Inferior parietal cortex (tissue), 1 donor: Measurements from ENCODE around the gene ZCCHC3.
"Not testable (repeated sequence)": the region's sequence is repeated elsewhere in the genome, so short reads cannot be mapped to it uniquely, and the experiment has no call there.

Experiments used
- DNase-seq: peaks from one replicate; pipeline ENCODE4 v3.0.0-alpha.2; 2016; ENCODE audit errors: extremely low spot score

ZCCHC3 gene

GRCh38 chr20:297098-297924, at the start of gene ZCCHC3:
TSS of gene ZCCHC3 (plus strand) at chr20:297570. CDS start at chr20:297587, 17 bp downstream.
- peak; percentile 77 for DNase-seq

GRCh38 chr20:251354-251753, 46.0 kb upstream of the ZCCHC3 start:
- DNase-seq = no peak

- no peak for DNase-seq
These were observed 44.6 kb upstream of the ZCCHC3 start for GRCh38 chr20:252801-253200.

GRCh38 chr20:253447-253846, 43.9 kb upstream of the ZCCHC3 start:
- not testable (repeated sequence) for DNase-seq

GRCh38 chr20:257419-257818, 40.0 kb upstream of the ZCCHC3 start, which contains the start of gene DEFB132:
TSS of gene DEFB132 (plus strand) at chr20:257724. CDS start at chr20:257779, 55 bp downstream.
- DNase-seq = no peak

GRCh38 chr20:258269-258858, 39.0 kb upstream of the ZCCHC3 start:
- no peak for DNase-seq

- no peak for DNase-seq
These were observed 38.4 kb upstream of the ZCCHC3 start for GRCh38 chr20:258963-259362.

GRCh38 chr20:259981-260380, 37.4 kb upstream of the ZCCHC3 start:
- DNase-seq = no peak

- no peak for DNase-seq
These were observed 33.7 kb upstream of the ZCCHC3 start for GRCh38 chr20:263701-264100.

- DNase-seq = peak; percentile 80
These were observed 30.5 kb upstream of the ZCCHC3 start for GRCh38 chr20:266596-267562.

GRCh38 chr20:270517-270916, 26.9 kb upstream of the ZCCHC3 start:
- no peak for DNase-seq

GRCh38 chr20:271069-271468, 26.3 kb upstream of the ZCCHC3 start:
- no peak for DNase-seq

GRCh38 chr20:271528-271927, 25.8 kb upstream of the ZCCHC3 start:
- no peak for DNase-seq

GRCh38 chr20:272718-273117, 24.7 kb upstream of the ZCCHC3 start:
- no peak for DNase-seq

GRCh38 chr20:273884-274283, 23.5 kb upstream of the ZCCHC3 start:
- DNase-seq = no peak

- no peak for DNase-seq
These were observed 21.6 kb upstream of the ZCCHC3 start for GRCh38 chr20:275791-276190.

- DNase-seq = no peak
These were observed 20.5 kb upstream of the ZCCHC3 start for GRCh38 chr20:276620-277495.

GRCh38 chr20:277496-277781, 19.9 kb upstream of the ZCCHC3 start:
- no peak for DNase-seq

GRCh38 chr20:278181-278580, 19.2 kb upstream of the ZCCHC3 start:
- DNase-seq = no peak

- DNase-seq = no peak
These were observed 18.5 kb upstream of the ZCCHC3 start for GRCh38 chr20:278607-279571.
